Mucosa of descending colon (tissue), 3 donors: ENCODE data around the gene PHEX. TPM values are rescaled to one million over a fixed set of nuclear protein-coding genes. Genes with fewer than 3 reads are reported as not detected.

Experiments used
- ATAC-seq: fragments of 200-7000 bp; cut with Tn5 transposase; one replicate; pipeline ENCODE4 v1.9.1; 2020; ENCODE audit warnings: mild to moderate bottlenecking, moderate library complexity
- DNase-seq, 3 donors: peaks; one replicate each; pipeline ENCODE4 v3.0.0-alpha.2; 2020
- H3K36me3 ChIP-seq: fragments of 200-600 bp; one replicate; pipeline ENCODE4 v1.8.0; 2021; ENCODE audit warnings: low read depth, mild to moderate bottlenecking
- H3K4me1 ChIP-seq: fragments of 200-600 bp; one replicate; pipeline ENCODE4 v1.8.0; 2021; ENCODE audit warnings: low read depth, mild to moderate bottlenecking
- H3K4me3 ChIP-seq: fragments of 200-600 bp; one replicate; pipeline ENCODE4 v1.8.0; 2021; ENCODE audit warnings: mild to moderate bottlenecking
- H3K9me3 ChIP-seq: fragments of 200-600 bp; one replicate; pipeline ENCODE4 v1.8.0; 2021; ENCODE audit warnings: mild to moderate bottlenecking
- CTCF ChIP-seq: fragments of 200-600 bp; IDR thresholded peaks from one replicate; pipeline ENCODE4 v1.8.0; 2022; ENCODE audit warnings: antibody characterized with exemption, mild to moderate bottlenecking
- intact Hi-C, 2 donors: fragments of 100-400 bp; cut with DNase I in 1 of 2; cut with micrococcal nuclease in 1 of 2; formaldehyde crosslinking; loops; one replicate each; pipeline versions ENCODE4 v1.11.0 to v1.11.1; 2022; cut with DNase I, micrococcal nuclease
- long read RNA-seq, 2 donors: library from polyadenylated mRNA; unstranded; transcript quantifications; one replicate each; pipeline ENCODE4 v2.0.0, GENCODE V29; 2019 to 2021
- total RNA-seq, 3 donors: library from RNA; stranded (reverse); fragmentation: NEBNext Ultra II Directional in 2 of 3; extraction: Animal tissue kit (Norgen Biotek cat#: 25700) in 2 of 3; gene quantifications; one replicate each; pipeline versions ENCODE4 v1.2.1 to v1.2.4, GENCODE V29; 2021 to 2023
- donor health status: DM: no; HTN: no; CAD: no; lungs with moderate emphysema.
- donor health status: DM: no; HTN: no; CAD: no.
- donor health status: DM: no; HTN: yes; CAD: no.

PHEX gene
- under 1 TPM in 2 of 3 donors, not detected in 1; 0.19 TPM for total RNA-seq
- long read RNA-seq, donor 1 = 0 reads
- long read RNA-seq, donor 2 = 0 reads

GRCh38 chrX:22032084-22032483 is at the start of gene PHEX:
PHEX (plus strand) TSS chrX:22032325; CDS start chrX:22033006, 681 bp downstream.
- no peaks in the 10 kb centered on the region for H3K36me3 ChIP-seq
- no peaks in the 10 kb centered on the region for H3K4me1 ChIP-seq
- no peak for DNase-seq
- intact Hi-C loops = no loop called here
- ATAC-seq = no peak
- H3K4me3 ChIP-seq = no peak within 1 kb of the TSS
- H3K9me3 ChIP-seq = no peaks in the 10 kb centered on the region
- TF ChIP-seq CTCF = no peak

- no peaks in the 10 kb centered on the region for H3K4me1 ChIP-seq
- intact Hi-C loops = no loop called here
- DNase-seq (peak in 2 of 3 donors; percentile 49 to 78), ATAC-seq (peak; percentile 100)
- H3K4me3 ChIP-seq = no peak overlapping the region
- H3K36me3 ChIP-seq = no peaks in the 10 kb centered on the region
- TF ChIP-seq CTCF = peak; percentile 43
- no peaks in the 10 kb centered on the region for H3K9me3 ChIP-seq
Measured at GRCh38 chrX:21985332-21985777, 46.8 kb upstream of the PHEX start.

GRCh38 chrX:21986596-21986995 is 45.5 kb upstream of the PHEX start:
- TF ChIP-seq CTCF = no peak
- Histone ChIP-seq H3K4me1 (no peaks in the 10 kb centered on the region), H3K4me3 (no peak overlapping the region), H3K9me3 (no peaks in the 10 kb centered on the region), H3K36me3 (no peaks in the 10 kb centered on the region)
- intact Hi-C loops = no loop called here
- ATAC-seq (no peak), DNase-seq (no peak)

GRCh38 chrX:21989384-21989783 is 42.7 kb upstream of the PHEX start:
- H3K36me3 ChIP-seq = no peaks in the 10 kb centered on the region
- ATAC-seq (no peak), DNase-seq (no peak)
- H3K4me1 ChIP-seq = no peaks in the 10 kb centered on the region
- TF ChIP-seq CTCF = no peak
- no peaks in the 10 kb centered on the region for H3K9me3 ChIP-seq
- intact Hi-C loops = no loop called here
- no peak overlapping the region for H3K4me3 ChIP-seq

GRCh38 chrX:21990832-21991231 is 41.3 kb upstream of the PHEX start:
- Histone ChIP-seq H3K4me3 (no peak overlapping the region), H3K9me3 (no peaks in the 10 kb centered on the region), H3K4me1 (no peaks in the 10 kb centered on the region), H3K36me3 (no peaks in the 10 kb centered on the region)
- DNase-seq = no peak
- intact Hi-C loops = no loop called here
- no peak for TF ChIP-seq CTCF
- no peak for ATAC-seq

- ATAC-seq = no peak
- H3K4me1 ChIP-seq = no peaks in the 10 kb centered on the region
- H3K9me3 ChIP-seq = no peaks in the 10 kb centered on the region
- intact Hi-C loops = no loop called here
- no peak for DNase-seq
- no peak for TF ChIP-seq CTCF
- no peaks in the 10 kb centered on the region for H3K36me3 ChIP-seq
- H3K4me3 ChIP-seq = no peak overlapping the region
Measured at GRCh38 chrX:21991504-21991903, 40.6 kb upstream of the PHEX start.
